T-cell (primary cell): Measurements from ENCODE around the gene HINFP. TPM values are rescaled to one million over a fixed set of nuclear protein-coding genes. Genes with fewer than 3 reads are reported as not detected.
"Not testable (repeated sequence)": the region's sequence is repeated elsewhere in the genome, so short reads cannot be mapped to it uniquely, and the experiment has no call there.

Experiments
- ATAC-seq, 4 experiments: fragments of 200-7000 bp in 3 of 4; fragments of 150-1000 bp in 1 of 4; cut with Tn5 transposase; replicated peaks in 1 of 4; 1 replicate in 3 of 4; 2 replicates in 1 of 4; pipeline ENCODE4 v1.10.0; 2021; ENCODE audit warnings: moderate library complexity in 3 of 4, mild to moderate bottlenecking in 2 of 4, moderate number of reproducible peaks in 1 of 4
- CTCF ChIA-PET, 2 donors: fragments of 300-600 bp; sonication (Branson Sonifier 250); formaldehyde crosslinking; loops; one replicate each; lab custom pipeline; 2022; ENCODE audit warnings: antibody characterized with exemption in 2 of 2; lab: Charles Lee
- POLR2A ChIA-PET, 2 donors: fragments of 300-600 bp; sonication (Branson Sonifier 250); formaldehyde crosslinking; loops; one replicate each; lab custom pipeline; 2022; ENCODE audit warnings: antibody characterized with exemption in 2 of 2; lab: Charles Lee
- DNase-seq, 35 experiments: peaks; one replicate each; pipeline versions ENCODE4 v3.0.0 to v3.0.0-alpha.2; 2013 to 2023
- H3K27ac ChIP-seq: one replicate; pipeline ENCODE4 v1.5.1; 2013; ENCODE audit warnings: low read length
- H3K27me3 ChIP-seq, 2 experiments: replicated peaks in 1 of 2; 1 replicate in 1 of 2; 2 replicates in 1 of 2; pipeline versions ENCODE4 v1.6.1 to v1.7.0; 2013; ENCODE audit warnings: low read length in 1 of 2, mixed read lengths in 1 of 2; ENCODE audit not compliant: control insufficient read depth in 2 of 2, insufficient read depth in 2 of 2; ENCODE audit errors: extremely low read depth in 1 of 2
- H3K36me3 ChIP-seq, 2 donors: 1 replicate in 1 of 2; 2 replicates in 1 of 2; pipeline versions ENCODE4 v1.6.1 to v1.7.0; 2013; ENCODE audit warnings: low read length in 1 of 2; ENCODE audit not compliant: control insufficient read depth in 2 of 2, insufficient read depth in 1 of 2; ENCODE audit errors: extremely low read depth in 1 of 2
- H3K4me1 ChIP-seq, 2 experiments: 1 replicate in 1 of 2; 2 replicates in 1 of 2; pipeline versions ENCODE4 v1.6.1 to v1.7.0; 2013; ENCODE audit warnings: low read length in 2 of 2, mixed read lengths in 1 of 2; ENCODE audit not compliant: insufficient read depth in 2 of 2, control insufficient read depth in 1 of 2; ENCODE audit errors: extremely low read depth in 1 of 2
- H3K4me3 ChIP-seq, 2 donors: 1 replicate in 1 of 2; 2 replicates in 1 of 2; pipeline versions ENCODE4 v1.5.1 to v1.7.0; 2013; ENCODE audit warnings: mild to moderate bottlenecking in 2 of 2, low read length in 1 of 2, moderate library complexity in 1 of 2; ENCODE audit not compliant: control insufficient read depth in 1 of 2; ENCODE audit errors: extremely low read depth in 1 of 2
- H3K9me3 ChIP-seq: 2 replicates; pipeline ENCODE4 v1.7.0; 2013
- H3K27ac Mint-ChIP-seq, 2 donors: one replicate each; pipeline ENCODE4 v1.8.0; 2020 to 2021; ENCODE audit warnings: mild to moderate bottlenecking in 2 of 2, mixed read lengths in 2 of 2
- H3K27me3 Mint-ChIP-seq, 2 donors: one replicate each; pipeline ENCODE4 v1.8.0; 2021 to 2022; ENCODE audit warnings: mixed read lengths in 2 of 2
- H3K36me3 Mint-ChIP-seq: one replicate; pipeline ENCODE4 v1.8.0; 2021; ENCODE audit warnings: mixed read lengths
- H3K4me1 Mint-ChIP-seq, 3 donors: one replicate each; pipeline ENCODE4 v1.8.0; 2020 to 2022; ENCODE audit warnings: mixed read lengths in 3 of 3, mild to moderate bottlenecking in 1 of 3
- H3K4me3 Mint-ChIP-seq, 3 donors: one replicate each; pipeline ENCODE4 v1.8.0; 2020 to 2022; ENCODE audit warnings: mild to moderate bottlenecking in 3 of 3, mixed read lengths in 3 of 3, moderate library complexity in 3 of 3
- H3K9me3 Mint-ChIP-seq, 3 donors: one replicate each; pipeline ENCODE4 v1.8.0; 2020 to 2022; ENCODE audit warnings: mixed read lengths in 3 of 3
- WGBS: methylation state at CpG from one replicate; pipeline ENCODE4 v1.1.5; 2013; ENCODE audit warnings: missing lambda C conversion rate; ENCODE audit not compliant: insufficient coverage; 5-methylcytosine and 5-hydroxymethylcytosine counted together
- total RNA-seq, 35 experiments: library from RNA in 6 of 35; stranded (reverse) in 6 of 35; fragments of 120-200 nt in 1 of 35; gene quantifications; one replicate each; pipeline versions ENCODE4 v1.2.1 to v1.2.4 and lab custom pipeline; 2013 to 2026

Gene HINFP
- total RNA-seq, 5 donors from 2014 or later (not counting 1 experiment from before 2014, with no cell fraction given), result 30.0 to 68.5 (median 56.7) TPM

DNA sequence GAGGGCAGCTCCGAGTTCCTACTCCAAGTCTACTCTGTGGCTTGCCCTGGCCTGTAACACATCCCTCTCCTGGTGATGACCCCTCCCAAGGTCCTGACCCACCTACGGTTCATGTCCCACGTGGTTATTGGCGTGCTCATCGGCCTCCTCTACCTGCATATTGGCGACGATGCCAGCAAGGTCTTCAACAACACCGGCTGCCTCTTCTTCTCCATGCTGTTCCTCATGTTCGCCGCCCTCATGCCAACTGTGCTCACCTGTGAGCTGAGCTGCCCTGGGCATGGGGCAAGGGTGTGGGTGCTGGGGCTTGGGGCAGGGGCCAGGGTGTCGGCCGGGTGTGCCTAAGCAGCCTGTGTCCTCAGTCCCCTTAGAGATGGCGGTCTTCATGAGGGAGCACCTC lies 37.1 kb downstream of the HINFP start:
- Histone ChIP-seq H3K27me3 (peaks cover 0 to 34% of the 10 kb centered on the region in 2 experiments), H3K36me3 (no peaks in the 10 kb centered on the region), H3K4me3 (no peak overlapping the region), H3K9me3 (no peaks in the 10 kb centered on the region), H3K27ac (no peak overlapping the region), H3K4me1 (no peaks in the 10 kb centered on the region)
- no peak for ATAC-seq
- Mint-ChIP-seq H3K27ac (no peak overlapping the region), H3K9me3 (no peaks in the 10 kb centered on the region), H3K4me3 (no peak overlapping the region), H3K36me3 (no peaks in the 10 kb centered on the region), H3K27me3 (peaks cover 0 to 17% of the 10 kb centered on the region in 2 donors), H3K4me1 (no peaks in the 10 kb centered on the region)
- WGBS, result 87% methylated on average over 10 of the region's 13 CpGs
- CTCF ChIA-PET, result interaction anchor here in 1 of 2 donors (0.5 kb wide), 1 partner anchor 12 kb away, joined by 8 read pairs; no protein-coding TSS in a partner anchor
- POLR2A ChIA-PET, result no interaction called here
- DNase-seq, result no peak

DNA sequence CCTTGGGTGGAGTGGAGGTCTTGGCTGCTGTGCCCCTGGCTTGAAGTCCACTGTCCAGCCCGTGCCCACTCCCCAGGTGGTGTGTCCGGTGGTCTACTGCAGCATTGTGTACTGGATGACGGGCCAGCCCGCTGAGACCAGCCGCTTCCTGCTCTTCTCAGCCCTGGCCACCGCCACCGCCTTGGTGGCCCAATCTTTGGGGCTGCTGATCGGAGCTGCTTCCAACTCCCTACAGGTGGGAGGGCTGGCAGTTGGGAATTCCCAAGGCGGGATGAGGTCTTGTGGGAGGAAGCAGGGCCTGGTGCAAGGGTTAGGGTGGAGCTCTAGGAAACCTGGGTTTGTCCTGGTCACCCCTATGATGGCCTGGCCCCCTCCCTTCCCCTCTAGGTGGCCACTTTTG lies 38.8 kb downstream of the HINFP start:
- Histone ChIP-seq H3K36me3 (no peaks in the 10 kb centered on the region), H3K9me3 (no peaks in the 10 kb centered on the region), H3K27me3 (peaks cover 0 to 23% of the 10 kb centered on the region in 2 experiments), H3K4me3 (no peak overlapping the region), H3K27ac (no peak overlapping the region), H3K4me1 (no peaks in the 10 kb centered on the region)
- peaks cover 0 to 11% of the 10 kb centered on the region in 2 donors for H3K27me3 Mint-ChIP-seq
- no peak overlapping the region for H3K4me3 Mint-ChIP-seq
- ATAC-seq (no peak), DNase-seq (no peak)
- H3K27ac Mint-ChIP-seq, result no peak overlapping the region
- H3K9me3 Mint-ChIP-seq, result no peaks in the 10 kb centered on the region
- H3K4me1 Mint-ChIP-seq, result no peaks in the 10 kb centered on the region
- 82% methylated on average over 8 of the region's 9 CpGs for WGBS
- ChIA-PET CTCF (no interaction called here), POLR2A (no interaction called here)
- no peaks in the 10 kb centered on the region for H3K36me3 Mint-ChIP-seq

DNA sequence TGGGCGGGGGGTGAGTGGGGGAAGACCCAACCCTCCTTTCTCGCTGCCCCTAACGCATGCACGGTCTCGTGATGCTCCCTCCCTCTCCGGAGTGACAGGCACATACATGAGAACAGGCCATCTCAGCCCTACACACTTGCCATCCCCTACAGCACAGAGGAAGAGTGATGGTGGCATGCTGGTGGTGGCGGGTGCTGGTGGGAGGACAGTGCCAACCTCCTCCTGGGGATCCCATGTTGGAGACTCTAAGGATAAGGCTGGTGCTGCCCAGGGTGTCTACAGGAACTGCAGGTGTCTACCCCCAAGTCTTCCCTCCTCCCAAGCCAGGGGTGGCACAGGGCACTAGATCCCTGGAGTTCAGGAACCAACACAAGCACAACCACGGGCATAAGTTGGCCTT lies 40.5 kb downstream of the HINFP start:
- WGBS, result 63% methylated on average over 1 of the region's 8 CpGs
- H3K9me3 ChIP-seq, result no peaks in the 10 kb centered on the region
- ATAC-seq, result no peak
- no peak overlapping the region for H3K27ac ChIP-seq
- Mint-ChIP-seq H3K9me3 (no peaks in the 10 kb centered on the region), H3K4me1 (no peaks in the 10 kb centered on the region), H3K36me3 (no peaks in the 10 kb centered on the region), H3K27me3 (peaks cover 0 to 2% of the 10 kb centered on the region in 2 donors), H3K4me3 (no peak overlapping the region), H3K27ac (no peak overlapping the region)
- peaks cover 0 to 12% of the 10 kb centered on the region in 2 experiments for H3K27me3 ChIP-seq
- no peak overlapping the region for H3K4me3 ChIP-seq
- no peaks in the 10 kb centered on the region for H3K4me1 ChIP-seq
- no peak for DNase-seq
- ChIA-PET POLR2A (no interaction called here), CTCF (interaction anchor here in 1 of 2 donors (0.7 kb wide), 1 partner anchor 49 kb away, joined by 3 read pairs; no protein-coding TSS in a partner anchor)
- no peaks in the 10 kb centered on the region for H3K36me3 ChIP-seq

DNA sequence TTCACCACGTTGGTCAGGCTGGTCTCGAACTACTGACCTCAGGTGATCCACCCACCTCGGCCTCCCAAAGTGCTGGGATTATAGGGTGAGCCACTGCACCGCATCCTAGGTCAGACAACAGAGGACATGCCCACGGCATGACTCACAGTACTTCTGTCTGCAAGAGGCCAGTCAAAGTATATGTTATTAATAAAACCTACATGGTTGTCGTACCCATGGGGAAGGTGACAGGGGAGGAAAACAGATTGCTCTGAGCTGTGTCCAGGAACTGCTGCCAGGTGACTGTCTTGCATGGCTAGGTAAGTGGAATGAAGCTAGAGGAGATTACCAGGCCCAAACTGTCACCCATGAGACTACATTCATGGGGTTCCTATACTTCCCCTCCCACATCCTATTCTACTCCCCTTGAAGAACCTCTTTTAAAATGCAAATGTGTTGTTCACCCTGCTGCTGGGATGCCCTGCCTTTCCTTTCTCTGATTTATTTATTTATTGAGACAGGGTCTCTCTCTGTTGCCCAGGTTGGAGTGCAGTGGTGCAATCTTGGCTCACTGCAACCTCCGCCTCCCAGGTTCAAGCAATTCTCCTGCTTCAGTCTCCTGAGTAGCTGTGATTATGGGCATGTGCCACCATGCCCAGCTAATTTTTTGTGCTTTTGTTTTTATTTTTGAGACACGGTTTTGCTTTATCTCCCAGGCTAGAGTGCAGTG lies 45.1 kb downstream of the HINFP start:
- Histone ChIP-seq H3K4me3 (no peak overlapping the region), H3K27ac (no peak overlapping the region), H3K9me3 (no peaks in the 10 kb centered on the region), H3K27me3 (peaks cover 0 to 2% of the 10 kb centered on the region in 2 experiments), H3K36me3 (no peaks in the 10 kb centered on the region), H3K4me1 (peaks cover 0 to 14% of the 10 kb centered on the region in 2 experiments)
- Mint-ChIP-seq H3K4me1 (peaks cover 6 to 20% (median 8%) of the 10 kb centered on the region in 3 donors), H3K4me3 (no peak overlapping the region), H3K9me3 (no peaks in the 10 kb centered on the region), H3K36me3 (no peaks in the 10 kb centered on the region), H3K27ac (no peak overlapping the region), H3K27me3 (no peaks in the 10 kb centered on the region)
- DNase-seq, result no peak
- POLR2A ChIA-PET, result interaction anchor here in 1 of 2 donors (0.7 to 0.8 kb wide), 2 partner anchors 141 to 147 kb away, joined by 4 to 8 read pairs; no protein-coding TSS in a partner anchor
- ATAC-seq, result no peak
- CTCF ChIA-PET, result interaction anchor here in 1 of 2 donors (0.6 kb wide), 1 partner anchor 65 kb away, joined by 3 read pairs; no protein-coding TSS in a partner anchor
- 92% methylated on average over 5 of the region's 8 CpGs for WGBS

DNA sequence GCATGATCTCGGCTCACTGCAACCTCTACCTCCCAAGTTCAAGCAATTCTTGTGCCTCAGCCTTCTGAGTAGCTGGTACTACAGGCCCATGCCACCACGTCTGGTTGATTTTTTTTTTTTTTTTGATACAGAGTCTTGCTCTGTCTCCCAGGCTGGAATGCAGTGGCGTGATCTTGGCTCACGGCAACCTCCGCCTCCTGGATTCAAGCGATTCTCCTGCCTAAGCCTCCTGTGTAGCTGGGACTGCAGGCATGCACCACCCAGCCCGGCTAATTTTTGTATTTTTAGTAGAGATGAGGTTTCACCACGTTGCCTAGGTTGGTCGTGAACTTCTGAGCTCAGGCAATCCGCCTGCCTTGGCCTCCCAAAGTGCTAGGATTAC lies 45.7 kb downstream of the HINFP start:
- H3K36me3 Mint-ChIP-seq, H3K36me3 ChIP-seq, H3K27me3 ChIP-seq, H3K27ac ChIP-seq, H3K4me3 ChIP-seq, H3K9me3 ChIP-seq, H3K9me3 Mint-ChIP-seq, ATAC-seq, H3K4me3 Mint-ChIP-seq, H3K27me3 Mint-ChIP-seq, DNase-seq, H3K27ac Mint-ChIP-seq: not testable (repeated sequence)
- ChIA-PET CTCF (interaction anchor here (0.6 to 0.7 kb wide), 2 partner anchors 29 to 64 kb away, joined by 3 to 4 read pairs; no protein-coding TSS in a partner anchor), POLR2A (interaction anchor here in 1 of 2 donors (0.8 kb wide), 1 partner anchor 148 kb away, joined by 4 read pairs; no protein-coding TSS in a partner anchor)
- peaks cover 6 to 20% (median 8%) of the 10 kb centered on the region in 3 donors for H3K4me1 Mint-ChIP-seq
- peaks cover 0 to 14% of the 10 kb centered on the region in 2 experiments for H3K4me1 ChIP-seq
- 92% methylated on average over 6 of the region's 10 CpGs for WGBS

DNA sequence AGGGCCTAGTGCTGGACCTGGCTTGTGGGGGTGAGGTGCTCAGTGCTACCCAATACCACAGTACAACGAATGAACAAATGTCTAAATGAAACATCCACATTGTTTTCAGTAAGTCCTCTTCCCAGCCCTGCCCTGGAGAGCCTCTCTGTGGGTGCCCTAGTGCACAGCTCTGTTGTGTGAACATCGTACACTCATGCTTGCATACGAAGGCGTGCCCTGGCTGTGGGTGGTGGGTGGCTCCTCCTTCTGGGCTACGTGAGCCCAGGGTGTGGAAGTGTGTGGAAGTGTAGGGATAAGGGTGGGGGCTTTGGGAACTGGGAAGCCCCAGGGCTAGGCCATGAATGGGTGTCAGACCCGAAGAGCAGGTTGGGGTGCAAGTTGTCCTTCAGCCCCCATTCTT lies 46.6 kb downstream of the HINFP start:
- Mint-ChIP-seq H3K36me3 (no peaks in the 10 kb centered on the region), H3K4me3 (peak overlapping the region; percentile 65 to 85 (median 81)), H3K27ac (peak overlapping the region in 1 of 2 donors; percentile 55), H3K4me1 (peaks cover 6 to 20% (median 8%) of the 10 kb centered on the region in 3 donors), H3K27me3 (no peaks in the 10 kb centered on the region), H3K9me3 (no peaks in the 10 kb centered on the region)
- WGBS, result 87% methylated on average over 3 of the region's 6 CpGs
- ATAC-seq (no peak), DNase-seq (no peak)
- CTCF ChIA-PET, result no interaction called here
- H3K4me1 ChIP-seq, result peaks cover 0 to 14% of the 10 kb centered on the region in 2 experiments
- H3K9me3 ChIP-seq, result no peaks in the 10 kb centered on the region
- peaks cover 0 to 2% of the 10 kb centered on the region in 2 experiments for H3K27me3 ChIP-seq
- POLR2A ChIA-PET, result no interaction called here
- H3K36me3 ChIP-seq, result peaks cover 0 to under 1% of the 10 kb centered on the region in 2 donors
- H3K27ac ChIP-seq, result peak overlapping the region; percentile 59
- no peak overlapping the region for H3K4me3 ChIP-seq
